Heart left ventricle (tissue), 13 donors: ENCODE data around the gene SV2B.

ENCODE experiments used
- CTCF ChIP-seq, 12 donors: fragments of 200-600 bp; sonication (generic) in 4 of 12; IDR thresholded peaks; one replicate each; pipeline versions ENCODE4 v1.5.0 to v1.8.0; 2018 to 2022; ENCODE audit warnings: antibody characterized with exemption in 12 of 12, mild to moderate bottlenecking in 5 of 12
- POLR2A ChIP-seq, 2 donors: fragments of 450-650 bp; IDR thresholded peaks; one replicate each; pipeline ENCODE4 v1.6.1; 2017; ENCODE audit warnings: antibody characterized with exemption in 2 of 2, mild to moderate bottlenecking in 2 of 2, moderate library complexity in 2 of 2
- donor health status: ischemic (EF 13 %, LVEDD 7.1; RV severe dilation, severe dysfunction).
- donor health status: DM: no; HTN: yes; CAD: no.
- donor health status: DM: no; HTN: no; CAD: no.
- donor health status: ischemic (EF 25% LVEDD 6.9; RV normal size, moderate dysfunction).
- donor health status: ischemic (EF 25% LVEDD 5.7; RV mildly dilated, moderate dysfunction).
- donor health status: ischemic (EF 35%, LVEDD 5.7; RV mildly dilated, moderate dysfunction).
- donor health status: nonischemic (EF 11% LVEDD 7.7; RV severe dilation, severe dysfunction).
- donor health status: DM: yes; HTN: yes; CAD: no.
- donor health status: PGD.
- donor health status: ischemic (EF 29% LVEDD 5.4; RV normal size, mild dysfunction).
- donor health status: nonischemic (EF 23%, LVEDD 6.1; RV moderate dilation, normal function).

GRCh38 chr15:91228890-91229289 lies 128.8 kb downstream of the SV2B start:
- TF ChIP-seq CTCF (IDR thresholded peaks at IDR 0.05) = no peak
- TF ChIP-seq POLR2A (IDR thresholded peaks at IDR 0.05) = no peak
